Measurements from ENCODE around the gene DAND5. TPM values are rescaled to one million over a fixed set of nuclear protein-coding genes. Genes with fewer than 3 reads are reported as not detected.

DAND5 gene
- polyA plus RNA-seq, 1 donor (not counting 4 experiments of a cell fraction or from before 2014, with no cell fraction given): not detected

GRCh38 chr19:13004273-13004672, 34.9 kb downstream of the DAND5 start:
- dilution Hi-C loops (cut with MboI; ENCODE audit: extremely low pct_ligation_motif_present, low sequenced_read_pairs): no loop called here
- H4K20me1 ChIP-seq (ENCODE audit: control insufficient read depth, extremely low read depth, insufficient read depth, low read length): no peaks in the 10 kb centered on the region
- H3K4me3 ChIP-seq (ENCODE audit: control insufficient read depth in 2 of 3, extremely low read depth in 1 of 3, insufficient read depth in 2 of 3, low read depth in 1 of 3, low read length in 3 of 3): no peak overlapping the region
- H3K9me1 ChIP-seq (ENCODE audit: control insufficient read depth, extremely low read depth, insufficient read depth, low read length): no peaks in the 10 kb centered on the region
- no peaks in the 10 kb centered on the region for H3K9me3 ChIP-seq (ENCODE audit: control insufficient read depth, low read depth, low read length)
- H2AFZ ChIP-seq (ENCODE audit: control insufficient read depth, low read length): no peak overlapping the region
- no peak overlapping the region for H3K27ac ChIP-seq (ENCODE audit: control insufficient read depth, insufficient read depth, low read length)
- no peaks in the 10 kb centered on the region for H3K27me3 ChIP-seq (ENCODE audit: control insufficient read depth, extremely low read depth, insufficient read depth, low read length)
- TF ChIP-seq EZH2 (IDR thresholded peaks at IDR 0.05; ENCODE audit: low read length) (no peak), CTCF (optimal IDR thresholded peaks at IDR 0.05 in 1 of 3, IDR thresholded peaks at IDR 0.05 in 1 of 3, conservative IDR thresholded peaks at IDR 0.05 in 1 of 3; ENCODE audit: extremely low read depth in 1 of 3, insufficient read depth in 2 of 3, low read length in 3 of 3) (no peak)
- no peak overlapping the region for H3K4me2 ChIP-seq (ENCODE audit: control insufficient read depth, extremely low read depth, insufficient read depth, low read depth, low read length)
- H3K79me2 ChIP-seq (ENCODE audit: control insufficient read depth, insufficient read depth, low read length): peaks cover 69% of the 10 kb centered on the region
- peaks cover 0 to 2% of the 10 kb centered on the region in 2 experiments for H3K36me3 ChIP-seq (ENCODE audit: control insufficient read depth in 2 of 2, extremely low read depth in 1 of 2, insufficient read depth in 2 of 2, low read length in 2 of 2)
- FAIRE-seq (no peak), DNase-seq (ENCODE audit: low read depth, low spot score) (no peak)
- H3K9ac ChIP-seq (ENCODE audit: control insufficient read depth, extremely low read depth, insufficient read depth, low read length): no peak overlapping the region
- peaks cover 76% of the 10 kb centered on the region for H3K4me1 ChIP-seq (ENCODE audit: control insufficient read depth, extremely low read depth, insufficient read depth, low read length)

GRCh38 chr19:13005253-13005652, 35.9 kb downstream of the DAND5 start:
- H3K4me1 ChIP-seq (ENCODE audit: control insufficient read depth, extremely low read depth, insufficient read depth, low read length): peaks cover 80% of the 10 kb centered on the region
- dilution Hi-C loops (cut with MboI; ENCODE audit: extremely low pct_ligation_motif_present, low sequenced_read_pairs): no loop called here
- H3K36me3 ChIP-seq (ENCODE audit: control insufficient read depth in 2 of 2, extremely low read depth in 1 of 2, insufficient read depth in 2 of 2, low read length in 2 of 2): peaks cover 0 to 2% of the 10 kb centered on the region in 2 experiments
- no peaks in the 10 kb centered on the region for H4K20me1 ChIP-seq (ENCODE audit: control insufficient read depth, extremely low read depth, insufficient read depth, low read length)
- H3K27me3 ChIP-seq (ENCODE audit: control insufficient read depth, extremely low read depth, insufficient read depth, low read length): no peaks in the 10 kb centered on the region
- peaks cover 62% of the 10 kb centered on the region for H3K79me2 ChIP-seq (ENCODE audit: control insufficient read depth, insufficient read depth, low read length)
- H3K9me3 ChIP-seq (ENCODE audit: control insufficient read depth, low read depth, low read length): no peaks in the 10 kb centered on the region
- FAIRE-seq: no peak
- no peak overlapping the region for H3K4me3 ChIP-seq (ENCODE audit: control insufficient read depth in 2 of 3, extremely low read depth in 1 of 3, insufficient read depth in 2 of 3, low read depth in 1 of 3, low read length in 3 of 3)
- TF ChIP-seq EZH2 (IDR thresholded peaks at IDR 0.05; ENCODE audit: low read length): no peak
- TF ChIP-seq CTCF (optimal IDR thresholded peaks at IDR 0.05 in 1 of 3, IDR thresholded peaks at IDR 0.05 in 1 of 3, conservative IDR thresholded peaks at IDR 0.05 in 1 of 3; ENCODE audit: extremely low read depth in 1 of 3, insufficient read depth in 2 of 3, low read length in 3 of 3): no peak
- no peak for DNase-seq (ENCODE audit: low read depth, low spot score)
- no peak overlapping the region for H3K9ac ChIP-seq (ENCODE audit: control insufficient read depth, extremely low read depth, insufficient read depth, low read length)
- H3K4me2 ChIP-seq (ENCODE audit: control insufficient read depth, extremely low read depth, insufficient read depth, low read depth, low read length): no peak overlapping the region
- no peaks in the 10 kb centered on the region for H3K9me1 ChIP-seq (ENCODE audit: control insufficient read depth, extremely low read depth, insufficient read depth, low read length)
- H3K27ac ChIP-seq (ENCODE audit: control insufficient read depth, insufficient read depth, low read length): no peak overlapping the region
- no peak overlapping the region for H2AFZ ChIP-seq (ENCODE audit: control insufficient read depth, low read length)
